Esophagus mucosa (tissue), 1 donor: ENCODE results near the gene SPIB. TPM values are rescaled to one million over a fixed set of nuclear protein-coding genes. Genes with fewer than 3 reads are reported as not detected.
"Not testable (repeated sequence)": the region's sequence is repeated elsewhere in the genome, so short reads cannot be mapped to it uniquely, and the experiment has no call there.

Source experiments
- ATAC-seq: fragments of 200-7000 bp; cut with Tn5 transposase; one replicate; pipeline ENCODE4 v1.9.1; 2020
- total RNA-seq: library from RNA; stranded (reverse); gene quantifications from one replicate; pipeline ENCODE4 v1.2.4, GENCODE V29; 2023
- donor health status: DM: yes; HTN: yes; CAD: no.

SPIB gene
- total RNA-seq, 1 donor from 2014 or later: 0.44 TPM

DNA sequence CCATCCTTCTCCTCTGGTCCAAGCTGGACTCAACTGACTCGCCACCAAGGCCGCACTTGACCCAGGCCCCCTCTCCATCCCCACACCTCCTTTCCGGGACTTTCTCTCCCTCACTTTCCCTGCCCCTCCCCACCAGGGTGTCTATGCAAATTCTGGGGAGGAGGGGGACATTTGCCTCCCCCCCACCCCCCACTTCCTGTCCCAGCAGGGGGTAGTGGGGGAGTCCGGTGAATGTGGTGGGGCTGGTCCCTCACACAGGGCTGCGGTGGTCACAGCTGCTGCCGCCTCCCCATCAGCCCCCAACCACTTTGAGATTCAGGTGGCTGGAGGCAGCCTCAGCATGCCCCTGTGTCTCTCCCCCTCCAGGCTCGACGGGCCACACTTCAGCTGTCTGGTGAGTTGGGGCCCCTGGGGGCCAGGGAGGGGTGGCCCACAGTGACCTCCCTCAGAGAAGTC is 870 bp downstream of the SPIB start:
- no peak for ATAC-seq

DNA sequence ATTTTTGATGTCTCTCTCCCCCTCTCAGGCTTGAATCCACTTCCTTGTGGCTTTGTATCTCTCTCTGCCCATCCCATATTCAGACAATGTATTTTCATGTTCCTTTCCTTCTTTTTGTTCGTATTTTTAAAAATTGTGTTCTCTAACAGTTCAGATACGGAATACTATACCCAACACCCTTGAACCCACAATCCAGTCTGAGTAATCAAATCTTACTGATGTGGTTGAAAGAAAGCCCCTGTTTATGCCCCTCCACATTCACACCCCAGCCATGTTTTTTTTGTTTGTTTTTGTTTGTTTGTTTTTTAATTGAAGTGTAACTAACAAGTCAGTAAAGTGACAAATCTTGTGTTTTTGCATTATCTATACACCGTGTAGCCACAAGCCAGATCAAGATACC is 1.4 kb downstream of the SPIB start:
- no peak for ATAC-seq

DNA sequence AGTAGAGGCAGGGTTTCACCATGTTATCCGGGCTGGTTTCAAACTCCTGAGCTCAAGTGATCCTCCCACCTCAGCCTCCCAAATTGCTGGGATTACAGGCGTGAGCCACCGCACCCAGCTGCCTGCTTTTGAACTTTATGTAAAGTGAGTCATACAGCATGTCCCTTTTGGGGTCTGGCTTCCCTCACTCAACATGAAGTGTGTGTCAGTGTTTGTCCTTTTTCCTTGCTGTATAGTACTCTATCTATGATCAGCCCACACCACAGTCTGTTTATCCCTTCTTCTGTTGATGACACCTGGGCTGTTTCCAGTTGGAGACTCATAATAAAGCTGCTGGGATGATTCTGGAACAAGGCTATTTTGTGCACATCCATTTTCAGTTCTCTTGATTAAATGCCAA is 2.1 kb downstream of the SPIB start:
- no peak for ATAC-seq

DNA sequence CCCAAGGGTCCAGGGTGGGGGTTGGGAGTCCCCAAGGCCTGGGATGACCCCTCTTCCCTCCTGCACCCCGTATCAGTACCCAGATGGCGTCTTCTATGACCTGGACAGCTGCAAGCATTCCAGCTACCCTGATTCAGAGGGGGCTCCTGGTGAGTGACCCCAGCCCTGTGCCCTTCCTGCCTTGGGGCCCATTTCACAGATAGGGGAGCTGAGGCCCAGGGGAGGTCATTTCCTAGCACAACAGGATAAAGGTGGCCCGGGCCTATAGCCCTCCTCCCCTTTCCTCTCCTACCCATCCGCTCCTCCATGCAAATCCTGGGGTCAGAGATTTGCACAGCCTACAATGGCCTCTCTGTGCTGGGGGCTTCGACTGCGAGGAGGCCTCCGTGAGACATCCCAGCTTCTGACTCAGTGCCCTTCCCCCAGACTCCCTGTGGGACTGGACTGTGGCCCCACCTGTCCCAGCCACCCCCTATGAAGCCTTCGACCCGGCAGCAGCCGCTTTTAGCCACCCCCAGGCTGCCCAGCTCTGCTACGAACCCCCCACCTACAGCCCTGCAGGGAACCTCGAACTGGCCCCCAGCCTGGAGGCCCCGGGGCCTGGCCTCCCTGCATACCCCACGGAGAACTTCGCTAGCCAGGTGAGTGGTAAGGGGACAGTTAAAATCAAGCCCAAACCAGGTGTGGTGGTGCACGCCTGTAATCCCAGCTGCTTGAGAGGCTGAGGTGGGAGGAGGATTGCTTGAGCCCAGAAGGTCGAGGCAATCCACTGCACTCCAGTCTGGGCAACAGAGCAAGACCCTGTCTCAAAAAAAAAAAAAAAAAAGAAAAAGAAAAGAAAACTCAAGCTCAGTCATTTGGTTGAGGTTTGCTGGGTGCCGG is 3.9 kb downstream of the SPIB start:
- ATAC-seq: peak; percentile 9

DNA sequence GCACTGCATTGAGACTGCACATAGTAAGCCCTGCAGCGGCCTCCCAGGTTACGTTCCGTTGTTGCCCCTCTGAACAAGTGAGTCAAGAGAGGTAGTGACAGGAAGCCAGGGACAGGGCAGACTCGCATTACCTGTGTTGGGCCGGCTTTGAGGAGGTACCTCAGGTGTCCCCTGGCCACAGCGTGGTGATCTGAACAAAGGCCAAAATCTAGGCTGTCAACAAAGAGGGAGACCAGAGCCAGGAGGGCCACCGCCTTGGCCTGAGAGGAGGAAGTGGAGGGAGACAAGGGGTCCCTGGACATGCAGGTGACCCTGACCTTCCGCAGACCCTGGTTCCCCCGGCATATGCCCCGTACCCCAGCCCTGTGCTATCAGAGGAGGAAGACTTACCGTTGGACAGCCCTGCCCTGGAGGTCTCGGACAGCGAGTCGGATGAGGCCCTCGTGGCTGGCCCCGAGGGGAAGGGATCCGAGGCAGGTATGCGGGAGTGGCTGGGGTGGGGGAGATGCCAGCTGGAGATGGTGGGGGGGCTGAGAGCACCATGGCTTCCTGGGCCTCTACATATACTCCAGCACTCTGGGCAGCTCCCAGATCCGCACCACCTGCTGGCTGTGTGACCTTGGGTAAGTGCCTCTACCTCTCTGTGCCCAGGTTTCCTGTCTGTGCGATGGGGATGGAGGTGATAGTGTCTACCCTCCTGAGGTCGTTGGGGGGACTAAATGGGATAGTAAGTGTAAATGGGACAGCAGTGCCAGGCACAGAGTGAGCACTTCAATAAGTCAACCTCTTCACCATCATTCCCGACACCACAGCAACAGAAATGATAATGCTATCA is 4.8 kb downstream of the SPIB start:
- no peak for ATAC-seq

DNA sequence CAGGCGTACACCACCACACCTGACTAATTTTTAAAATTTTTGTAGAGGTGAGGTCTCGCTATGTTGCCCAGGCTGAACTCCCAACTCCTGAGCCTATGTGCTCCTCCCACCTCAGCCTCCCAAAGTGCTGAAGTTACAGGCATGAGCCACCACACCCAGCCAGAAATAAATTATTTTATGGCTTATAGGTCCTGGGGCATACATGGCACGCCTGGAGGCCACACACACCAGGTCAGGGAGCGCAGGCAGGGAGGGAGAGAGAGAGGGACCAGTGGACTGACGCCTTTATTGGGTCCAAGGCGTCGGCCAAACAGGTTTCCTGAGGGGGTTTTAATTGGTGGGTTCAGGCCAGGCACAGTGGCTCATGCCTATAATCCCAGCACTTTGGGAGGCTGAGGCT is 6.8 kb downstream of the SPIB start:
- ATAC-seq: no peak

DNA sequence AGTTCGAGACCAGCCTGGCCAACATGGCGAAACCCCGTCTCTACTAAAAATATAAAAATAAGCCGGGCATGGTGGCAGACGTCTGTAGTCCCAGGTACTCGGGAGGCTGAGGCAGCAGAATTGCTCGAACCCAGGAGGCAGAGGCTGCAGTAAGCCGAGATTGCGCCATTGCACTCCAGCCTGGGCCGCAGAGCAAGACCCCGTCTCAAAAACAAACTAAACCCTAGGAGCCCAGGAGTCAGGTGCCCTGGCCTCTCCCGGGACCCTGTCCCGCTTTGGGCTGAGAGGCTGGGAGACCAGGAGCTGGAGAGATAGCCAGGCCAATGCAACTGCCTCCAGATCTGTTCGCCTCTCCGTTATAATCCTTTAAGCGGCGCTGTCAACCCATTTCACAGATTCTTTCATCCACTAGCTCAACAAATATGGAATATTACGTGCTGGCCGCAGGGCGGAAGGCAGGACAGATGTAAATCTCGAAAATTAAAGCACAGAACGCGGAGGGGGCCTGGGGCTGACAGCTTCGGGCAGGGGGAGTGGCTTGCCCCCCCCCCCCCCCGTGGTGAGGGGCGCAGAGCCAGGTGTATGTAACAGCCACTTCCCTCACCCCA is 8.7 kb downstream of the SPIB start:
- no peak for ATAC-seq

DNA sequence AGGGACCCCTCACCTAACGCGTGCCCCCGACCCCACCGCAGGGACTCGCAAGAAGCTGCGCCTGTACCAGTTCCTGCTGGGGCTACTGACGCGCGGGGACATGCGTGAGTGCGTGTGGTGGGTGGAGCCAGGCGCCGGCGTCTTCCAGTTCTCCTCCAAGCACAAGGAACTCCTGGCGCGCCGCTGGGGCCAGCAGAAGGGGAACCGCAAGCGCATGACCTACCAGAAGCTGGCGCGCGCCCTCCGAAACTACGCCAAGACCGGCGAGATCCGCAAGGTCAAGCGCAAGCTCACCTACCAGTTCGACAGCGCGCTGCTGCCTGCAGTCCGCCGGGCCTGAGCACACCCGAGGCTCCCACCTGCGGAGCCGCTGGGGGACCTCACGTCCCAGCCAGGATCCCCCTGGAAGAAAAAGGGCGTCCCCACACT is 9.3 kb downstream of the SPIB start:
- peak; percentile 50 for ATAC-seq

DNA sequence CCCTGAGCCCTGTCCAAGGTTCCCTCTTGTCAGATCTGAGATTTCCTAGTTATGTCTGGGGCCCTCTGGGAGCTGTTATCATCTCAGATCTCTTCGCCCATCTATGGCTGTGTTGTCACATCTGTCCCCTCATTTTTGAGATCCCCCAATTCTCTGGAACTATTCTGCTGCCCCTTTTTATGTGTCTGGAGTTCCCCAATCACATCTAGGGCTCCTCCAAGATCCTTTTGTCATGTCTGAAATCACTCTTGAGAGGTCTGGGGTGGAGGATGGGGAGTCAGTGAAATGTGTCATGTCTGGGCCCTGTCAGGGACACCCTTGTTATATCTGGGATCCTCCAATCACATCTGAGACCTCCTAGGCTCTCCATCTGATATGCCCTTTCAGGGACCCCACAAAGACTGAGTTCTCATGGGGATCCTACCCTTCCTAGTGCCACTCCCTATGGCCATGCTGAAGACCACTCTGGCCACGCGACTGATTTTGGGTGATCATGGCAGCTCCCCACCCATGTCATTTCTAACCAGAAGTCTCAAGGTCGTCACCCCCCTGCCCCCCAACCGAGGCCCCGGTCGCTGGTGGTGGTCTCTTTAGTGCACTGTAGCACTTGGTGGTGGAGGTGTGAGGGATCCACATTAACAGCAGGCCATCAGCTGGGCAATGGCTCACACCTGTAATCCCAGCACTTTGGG is 10.2 kb downstream of the SPIB start:
- ATAC-seq: no peak

DNA sequence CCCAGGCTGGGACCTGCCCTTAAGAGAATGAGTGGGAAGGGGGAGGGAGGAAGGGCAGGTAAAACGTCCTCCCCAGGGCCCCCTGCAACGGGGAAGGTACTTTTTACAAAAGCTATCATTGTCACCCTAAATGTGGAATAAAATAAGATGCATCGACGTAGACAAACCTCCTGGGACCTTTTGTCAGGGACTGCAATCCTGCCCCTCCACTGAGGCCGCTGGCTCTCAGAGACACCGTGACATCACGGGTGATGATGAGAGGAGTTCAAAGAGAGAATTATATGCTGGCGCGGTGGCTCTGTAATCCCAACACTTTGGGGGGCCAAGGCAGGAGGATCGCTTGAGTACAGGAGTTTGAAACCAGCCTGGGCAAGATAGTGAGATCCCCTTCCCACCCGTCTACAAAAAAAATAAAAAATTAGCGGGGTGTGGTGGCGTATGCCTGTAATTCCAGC is 12.2 kb downstream of the SPIB start:
- ATAC-seq: no peak

DNA sequence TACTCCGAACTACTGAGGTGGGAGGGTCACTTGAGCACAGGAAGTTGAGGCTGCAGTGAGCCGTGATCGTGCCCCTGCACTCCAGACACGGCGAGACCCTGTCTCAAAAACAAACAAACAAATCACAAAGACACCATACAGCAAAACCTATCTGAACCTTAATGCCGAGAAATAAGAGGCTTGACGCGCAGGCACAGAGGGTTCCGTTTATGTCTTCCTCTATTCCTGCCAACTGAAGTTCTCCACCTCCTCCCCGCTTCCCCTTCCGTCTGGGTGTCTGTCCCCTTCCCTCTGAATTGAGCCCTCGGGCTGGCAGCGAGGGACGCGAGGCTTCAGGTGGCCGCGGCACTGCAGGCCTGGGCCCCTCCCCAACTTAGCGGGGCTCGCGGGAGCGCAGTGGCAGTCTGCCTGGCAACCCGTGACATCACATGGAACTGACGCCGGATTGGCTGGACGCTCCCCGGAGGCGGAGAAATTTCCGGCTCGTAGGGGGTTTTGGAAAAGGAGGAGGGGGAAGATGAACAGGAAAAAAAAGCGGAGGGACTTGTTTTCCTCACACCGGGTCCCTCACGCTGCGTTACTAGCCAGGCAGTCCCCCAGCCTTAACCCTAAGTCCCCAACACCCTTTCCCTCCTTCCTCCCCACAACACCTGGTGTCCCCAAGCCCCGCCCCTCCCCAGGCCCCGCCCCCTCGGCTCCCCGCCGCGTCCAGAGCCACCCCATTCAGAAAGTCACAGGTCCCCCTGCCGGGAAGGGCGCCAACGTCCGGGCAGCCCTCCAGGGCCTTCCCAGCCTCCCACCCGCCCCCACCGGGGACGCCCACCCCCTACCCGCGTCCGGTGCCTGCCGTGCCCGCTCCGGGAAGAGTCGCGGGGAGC is 12.8 kb downstream of the SPIB start:
- peak; percentile 82 for ATAC-seq

DNA sequence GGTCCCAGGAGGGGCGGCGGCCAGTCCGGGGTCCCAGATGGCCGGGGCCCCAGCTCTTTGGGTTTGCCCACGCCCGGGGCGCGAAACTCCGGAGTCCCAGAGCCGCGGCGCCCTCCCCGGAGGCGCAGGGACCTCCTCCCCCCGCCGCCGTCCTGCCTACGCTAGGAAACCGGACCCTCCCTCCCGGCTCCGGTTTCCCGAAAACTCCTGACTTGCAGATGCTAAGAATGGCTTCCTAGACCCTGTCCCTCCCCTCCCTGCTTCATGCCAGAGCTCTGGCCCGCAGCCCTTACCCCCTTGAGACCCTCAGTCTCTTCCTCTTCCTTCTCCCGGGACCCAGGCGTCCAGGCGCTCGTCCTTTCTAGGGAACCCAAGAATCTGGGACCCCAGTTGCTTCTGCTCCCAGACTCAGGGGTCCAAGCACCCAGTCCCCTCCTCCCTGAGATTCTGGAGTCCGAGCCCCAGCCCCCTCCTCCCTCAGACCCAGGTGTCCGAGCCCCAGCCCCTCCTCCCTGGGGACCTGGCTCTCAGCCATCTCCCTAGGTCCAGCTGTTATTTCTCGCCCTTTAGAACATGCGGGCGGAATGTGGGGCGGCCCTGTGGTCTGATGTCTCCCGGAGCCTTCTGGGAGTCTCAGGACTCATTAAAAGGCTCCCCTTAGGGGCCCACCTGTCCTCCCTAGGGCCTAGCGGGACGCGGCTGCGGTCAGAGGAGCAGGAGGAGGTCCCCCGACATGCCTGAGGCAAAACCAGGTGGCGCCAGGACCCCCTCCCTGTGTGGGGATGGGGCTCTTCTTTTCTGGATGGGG is 13.7 kb downstream of the SPIB start, which contains the start of gene MYBPC2:
MYBPC2 (plus strand) TSS at position 672 of the 808 bp plus-strand sequence; CDS start at position 734, 62 bp downstream.
- no peak for ATAC-seq

DNA sequence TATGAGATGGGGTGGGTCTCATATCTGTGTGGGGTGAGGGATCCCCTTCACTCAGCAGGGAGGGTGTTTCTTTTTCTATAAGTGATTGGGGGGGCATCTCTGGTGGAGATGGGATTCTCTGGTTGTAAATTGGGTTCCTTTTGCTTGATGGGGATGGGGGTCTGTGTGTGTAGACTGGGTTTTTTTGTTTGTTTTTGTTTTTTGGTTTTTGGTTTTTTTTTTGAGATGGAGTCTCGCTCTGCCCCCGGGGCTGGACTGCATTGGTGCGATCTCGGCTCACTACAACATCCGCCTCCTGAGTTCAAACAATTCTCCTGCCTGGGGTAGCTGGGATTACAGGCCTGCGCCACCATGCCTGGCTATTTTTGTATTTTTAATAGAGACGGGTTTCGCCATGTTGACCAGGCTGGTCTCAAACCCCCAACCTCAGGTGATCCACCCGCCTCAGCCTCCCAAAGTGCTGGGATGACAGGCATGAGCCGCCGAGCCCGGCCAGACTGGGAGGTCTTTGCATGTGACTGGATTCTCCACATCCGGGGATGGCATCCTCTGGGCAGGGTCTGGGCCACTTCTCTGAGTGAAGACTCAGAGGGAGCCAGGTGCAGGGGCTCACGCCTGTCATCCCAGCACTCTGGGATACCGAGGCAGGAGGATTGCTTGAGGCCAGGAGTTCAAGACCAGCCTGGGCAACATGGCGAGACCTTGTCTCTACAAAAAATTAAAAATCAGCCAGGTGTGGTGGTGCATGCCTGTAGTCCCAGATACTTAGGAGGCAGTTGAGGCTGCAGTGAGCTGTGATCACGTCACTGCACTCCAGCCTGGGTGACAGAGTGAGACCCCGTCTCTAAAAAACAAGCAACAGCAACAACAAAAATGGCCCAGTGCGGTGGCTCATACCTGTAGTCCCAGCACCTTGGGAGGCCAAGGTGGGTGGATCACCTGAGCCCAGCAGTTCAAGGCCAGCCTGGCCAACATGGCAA is 14.8 kb downstream of the SPIB start:
- ATAC-seq: no peak

DNA sequence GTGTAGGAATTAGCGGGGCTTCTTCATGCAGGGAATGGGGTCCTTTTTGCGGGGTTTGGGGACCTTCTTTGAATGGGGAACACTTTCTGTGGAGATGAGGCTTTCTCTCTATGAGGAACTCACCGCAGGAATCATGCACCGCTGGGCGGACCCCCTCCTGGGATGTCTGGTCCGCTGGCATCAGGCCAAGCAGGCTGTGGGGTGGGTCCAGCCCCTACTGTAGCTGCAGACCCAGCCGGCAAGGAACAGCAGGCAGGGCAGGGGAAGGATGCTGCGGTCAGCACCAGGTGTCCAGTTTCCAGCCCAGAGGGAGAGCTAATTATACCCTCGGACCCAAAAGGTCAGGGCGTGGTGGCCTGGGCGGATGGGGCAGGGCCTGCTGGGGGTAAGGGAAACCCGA is 15.8 kb downstream of the SPIB start:
- ATAC-seq: no peak

DNA sequence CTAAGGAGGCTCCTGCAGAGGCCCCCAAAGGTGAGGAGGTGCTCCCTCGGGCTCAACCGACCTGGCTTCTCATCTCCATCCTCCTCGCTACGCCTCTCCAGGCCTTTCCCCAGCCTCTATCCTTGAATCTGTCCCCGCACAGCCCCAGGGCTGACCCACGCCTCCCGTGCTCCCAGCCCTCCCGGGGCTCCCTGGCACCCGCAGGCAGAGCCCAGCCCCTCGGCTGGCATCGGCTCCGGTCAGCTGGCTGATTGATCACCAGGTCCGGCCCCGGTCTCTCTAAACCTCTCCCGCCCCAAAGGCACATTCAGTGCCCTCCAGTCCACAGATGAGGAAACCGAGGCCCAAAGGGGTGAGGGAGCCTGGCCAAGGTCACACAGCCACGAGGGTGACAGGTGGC is 16.5 kb downstream of the SPIB start:
- no peak for ATAC-seq

DNA sequence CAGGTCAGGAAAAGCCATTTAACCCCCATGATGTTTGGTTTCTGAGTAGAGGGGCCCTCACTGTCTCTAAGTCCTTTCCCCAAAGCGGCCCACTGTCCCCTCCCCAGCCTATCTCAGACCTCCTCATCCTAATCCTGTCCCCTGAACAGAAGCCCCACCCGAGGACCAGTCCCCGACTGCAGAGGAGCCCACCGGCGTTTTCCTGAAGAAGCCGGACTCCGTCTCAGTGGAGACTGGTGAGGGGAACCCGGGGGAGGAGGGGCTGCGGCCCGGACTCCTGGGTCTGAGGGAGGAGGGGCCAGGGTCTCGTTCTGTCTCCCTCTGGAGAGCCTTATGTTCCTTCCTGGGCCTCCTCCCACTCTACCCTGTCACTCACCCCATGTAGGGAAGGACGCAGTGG is 16.9 kb downstream of the SPIB start:
- ATAC-seq: no peak

DNA sequence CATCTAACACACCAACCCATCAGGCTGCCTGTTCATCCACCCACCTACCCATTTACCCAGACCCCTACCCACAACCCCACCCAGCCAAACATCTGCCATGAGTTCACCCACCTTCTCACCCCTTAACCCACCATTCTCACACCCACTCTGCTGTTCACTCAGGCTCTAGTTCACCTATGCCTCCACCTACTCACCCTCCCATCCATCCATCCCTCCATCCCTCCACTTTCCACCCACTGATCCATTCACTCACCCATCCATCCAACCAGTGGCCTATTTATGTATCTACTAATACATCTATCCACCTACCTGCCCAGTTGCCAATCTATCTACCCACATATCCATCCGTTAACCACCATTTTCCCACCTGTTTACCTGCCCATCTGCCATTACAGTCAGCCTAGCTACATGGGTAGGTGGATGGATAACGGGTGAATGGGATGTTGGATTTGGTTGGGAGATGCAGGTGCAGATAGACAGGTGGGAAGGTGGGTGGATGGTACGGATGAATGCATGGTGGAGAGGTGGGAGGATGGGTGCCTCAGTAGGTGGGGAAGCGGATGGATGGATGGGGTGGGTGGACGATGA is 19.2 kb downstream of the SPIB start:
- no peak for ATAC-seq

DNA sequence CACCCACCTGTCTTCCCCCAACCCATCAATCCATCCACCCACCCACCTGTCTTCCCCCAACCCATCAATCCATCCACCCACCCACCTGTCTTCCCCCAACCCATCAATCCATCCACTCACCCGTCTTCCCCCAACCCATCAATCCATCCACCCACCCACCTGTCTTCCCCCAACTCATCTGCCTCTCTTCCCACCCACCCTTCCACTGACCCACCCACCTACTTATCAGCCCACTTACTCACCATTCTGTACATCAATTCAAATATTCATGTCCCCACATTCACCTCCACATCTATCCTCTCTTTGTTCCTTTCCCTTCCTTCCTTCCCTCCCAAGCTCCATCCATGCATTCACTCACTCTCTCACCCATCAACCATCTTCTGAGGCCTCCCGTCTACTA is 20.4 kb downstream of the SPIB start:
- not testable (repeated sequence) for ATAC-seq

DNA sequence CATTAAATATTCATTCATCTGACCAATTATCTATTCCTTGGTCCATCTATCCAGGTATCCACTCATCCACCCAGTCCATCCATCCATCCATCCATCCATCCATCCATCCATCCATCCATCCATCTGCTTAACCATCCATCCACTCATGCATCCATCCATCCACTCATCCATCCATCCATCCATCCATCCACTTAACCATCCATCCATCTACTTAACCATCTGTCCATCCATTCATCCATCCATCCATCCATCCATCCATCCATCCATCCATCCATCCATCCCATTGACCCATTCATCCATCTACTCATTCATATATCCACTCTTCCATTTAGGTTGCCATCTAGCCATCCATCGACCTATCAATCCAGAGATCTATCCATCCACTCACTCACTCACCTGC is 25.3 kb downstream of the SPIB start:
- no peak for ATAC-seq
